HL-60 (cell line): ENCODE data around the gene RANBP3L.

Experiments used
- GABPA ChIP-seq: IDR thresholded peaks from 2 replicates; pipeline ENCODE4 v1.6.1; 2012; ENCODE audit warnings: low read depth
- POLR2AphosphoS5 ChIP-seq: IDR thresholded peaks from 2 replicates; pipeline ENCODE4 v1.6.1; 2012; ENCODE audit warnings: low read depth
- TF ChIP-seq, protein P1 (sequence below): IDR thresholded peaks from one replicate; pipeline ENCODE4 v1.5.1; 2011; ENCODE audit warnings: low read length, control low read depth, inconsistent platforms; ENCODE audit not compliant: insufficient read depth

DNA sequence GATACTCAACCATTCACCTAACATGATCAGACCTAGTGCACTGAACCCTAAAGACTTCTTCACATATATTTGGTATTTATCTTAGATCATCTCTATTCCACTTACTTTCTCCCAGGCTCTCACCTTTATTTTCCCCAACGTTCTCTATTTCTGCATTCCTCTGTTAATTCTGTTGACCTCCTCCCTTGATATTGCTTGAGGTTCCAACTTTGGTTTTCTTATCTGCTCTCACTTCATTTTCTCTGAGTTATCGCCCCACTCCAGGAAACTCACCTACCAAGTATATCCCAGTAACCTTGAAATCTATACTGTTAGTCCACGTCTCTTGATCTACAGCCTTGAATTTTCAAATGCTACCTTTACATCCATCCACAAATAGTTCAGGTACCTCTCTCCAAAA lies 69.2 kb downstream of the RANBP3L start:
- TF ChIP-seq, protein P1, sequence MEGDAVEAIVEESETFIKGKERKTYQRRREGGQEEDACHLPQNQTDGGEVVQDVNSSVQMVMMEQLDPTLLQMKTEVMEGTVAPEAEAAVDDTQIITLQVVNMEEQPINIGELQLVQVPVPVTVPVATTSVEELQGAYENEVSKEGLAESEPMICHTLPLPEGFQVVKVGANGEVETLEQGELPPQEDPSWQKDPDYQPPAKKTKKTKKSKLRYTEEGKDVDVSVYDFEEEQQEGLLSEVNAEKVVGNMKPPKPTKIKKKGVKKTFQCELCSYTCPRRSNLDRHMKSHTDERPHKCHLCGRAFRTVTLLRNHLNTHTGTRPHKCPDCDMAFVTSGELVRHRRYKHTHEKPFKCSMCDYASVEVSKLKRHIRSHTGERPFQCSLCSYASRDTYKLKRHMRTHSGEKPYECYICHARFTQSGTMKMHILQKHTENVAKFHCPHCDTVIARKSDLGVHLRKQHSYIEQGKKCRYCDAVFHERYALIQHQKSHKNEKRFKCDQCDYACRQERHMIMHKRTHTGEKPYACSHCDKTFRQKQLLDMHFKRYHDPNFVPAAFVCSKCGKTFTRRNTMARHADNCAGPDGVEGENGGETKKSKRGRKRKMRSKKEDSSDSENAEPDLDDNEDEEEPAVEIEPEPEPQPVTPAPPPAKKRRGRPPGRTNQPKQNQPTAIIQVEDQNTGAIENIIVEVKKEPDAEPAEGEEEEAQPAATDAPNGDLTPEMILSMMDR, result no peak
- TF ChIP-seq POLR2AphosphoS5 (no peak), GABPA (no peak)
